Adrenal gland (tissue), 19 donors: ENCODE measurements around the gene LRRN2. TPM values are rescaled to one million over a fixed set of nuclear protein-coding genes. Genes with fewer than 3 reads are reported as not detected.

ENCODE experiments used
- DNase-seq, 7 donors: peaks; one replicate each; pipeline ENCODE4 v3.0.0-alpha.2; 2019 to 2020
- H3K27ac ChIP-seq, 5 donors: fragments of 200-600 bp; sonication (generic) in 4 of 5; 1 replicate in 3 of 5; 2 replicates in 2 of 5; pipeline versions ENCODE4 v1.5.1 to v1.8.0; 2016 to 2020; ENCODE audit warnings: mild to moderate bottlenecking in 1 of 5
- H3K27me3 ChIP-seq: fragments of 200-600 bp; 2 replicates; pipeline ENCODE4 v1.8.0; 2021
- H3K36me3 ChIP-seq, 2 donors: fragments of 200-600 bp; replicated peaks in 1 of 2; 1 replicate in 1 of 2; 2 replicates in 1 of 2; pipeline versions ENCODE4 v1.5.1 to v1.8.0; 2018 to 2022
- H3K4me1 ChIP-seq, 2 donors: fragments of 200-600 bp; replicated peaks in 1 of 2; 1 replicate in 1 of 2; 2 replicates in 1 of 2; pipeline versions ENCODE4 v1.5.1 to v1.8.0; 2018 to 2021
- H3K4me3 ChIP-seq, 4 donors: fragments of 200-600 bp; sonication (generic) in 3 of 4; one replicate each; pipeline ENCODE4 v1.5.1; 2016 to 2018
- H3K9me3 ChIP-seq, 3 donors: fragments of 200-600 bp; sonication (generic) in 1 of 3; replicated peaks in 1 of 3; 1 replicate in 2 of 3; 2 replicates in 1 of 3; pipeline versions ENCODE4 v1.5.1 to v1.8.0; 2016 to 2021
- CTCF ChIP-seq, 6 experiments: fragments of 450-650 bp in 4 of 6; fragments of 200-600 bp in 2 of 6; sonication (generic) in 1 of 6; IDR thresholded peaks; 1 replicate in 5 of 6; 2 replicates in 1 of 6; pipeline versions ENCODE4 v1.5.1 to v1.8.0; 2016 to 2021; ENCODE audit warnings: antibody characterized with exemption in 6 of 6, mild to moderate bottlenecking in 2 of 6, moderate library complexity in 1 of 6
- POLR2A ChIP-seq, 2 donors: fragments of 450-650 bp; IDR thresholded peaks; one replicate each; pipeline ENCODE4 v1.6.1; 2017; ENCODE audit warnings: antibody characterized with exemption in 2 of 2, mild to moderate bottlenecking in 2 of 2, moderate library complexity in 1 of 2
- WGBS, 4 donors: extraction: QIAGEN DNeasy Blood & Tissue Kit in 2 of 4; methylation state at CpG; one replicate each; pipeline versions ENCODE4 v1.1.5 to v1.1.7; 2013 to 2017; 5-methylcytosine and 5-hydroxymethylcytosine counted together
- intact Hi-C, 2 donors: fragments of 100-400 bp; cut with DNase I; formaldehyde crosslinking; loops; one replicate each; pipeline versions ENCODE4 v1.14.1 to v1.15.0; 2022 to 2023
- long read RNA-seq, 10 donors: library from polyadenylated mRNA in 3 of 10; unstranded in 2 of 10; stranded (forward) in 1 of 10; transcript quantifications; one replicate each; pipeline ENCODE4 v2.0.0 and lab custom pipeline, GENCODE V29; 2021 to 2026
- polyA plus RNA-seq, 3 donors: library from polyadenylated mRNA; stranded (reverse); fragments of 200-250 nt in 2 of 3; fragments of 350-450 nt in 1 of 3; fragmentation: Illumina TruSeq in 1 of 3; extraction: RNeasy Lipid Tissue Mini Kit (QIAGEN cat#74804) in 1 of 3; gene quantifications; one replicate each; pipeline ENCODE4 v1.2.3, GENCODE V29; 2013 to 2014
- total RNA-seq, 9 donors: library from RNA; depleted of rRNA in 4 of 9; stranded (reverse); fragments of >200 nt in 4 of 9; fragments of 120-200 nt in 1 of 9; fragmentation: NEBNext Ultra II Directional in 1 of 9; extraction: Animal tissue kit (Norgen Biotek cat#: 25700) in 1 of 9; gene quantifications; one replicate each; pipeline versions ENCODE4 v1.1.0 to v1.2.4, GENCODE V29; 2013 to 2023
- donor health status: healthy with polysubstance abuse.
- donor health status: Bipolar disorder and iron deficiency.
- donor health status: DM: yes; HTN: yes; CAD: no.
- donor health status: DM: no; HTN: no; CAD: no.
- donor health status: DM: no; HTN: no; CAD: no.
- donor health status: DM: yes; HTN: yes; CAD: no.

The LRRN2 gene
- total RNA-seq (1 to 10 TPM; 1.1 to 8.7 (median 2.9) TPM), polyA plus RNA-seq (1 to 10 TPM; 2.4 to 3.5 (median 3.5) TPM)
- long read RNA-seq, donor 1 = 0 reads
- long read RNA-seq, donor 2, full-length matches to known transcripts = 1 of 1 reads
- long read RNA-seq, donor 2, partial matches to known transcripts = 0 of 1 reads
- long read RNA-seq, donor 2, other reads (novel, unspliced or antisense) = 0 of 1 reads
- long read RNA-seq, donor 3, full-length matches to known transcripts = 1 of 1 reads
- long read RNA-seq, donor 3, partial matches to known transcripts = 0 of 1 reads
- long read RNA-seq, donor 3, other reads (novel, unspliced or antisense) = 0 of 1 reads
- long read RNA-seq, donor 4 = 0 reads
- long read RNA-seq, donor 5, transcript LRRN2-203 (2 exons, 3,463 nt) = major isoform, 11 of 13 reads
- long read RNA-seq, donor 5, partial matches to known transcripts = 0 of 13 reads
- long read RNA-seq, donor 5, other reads (novel, unspliced or antisense) = 0 of 13 reads
- long read RNA-seq, donor 6, full-length matches to known transcripts = 1 of 2 reads
- long read RNA-seq, donor 6, partial matches to known transcripts = 0 of 2 reads
- long read RNA-seq, donor 6, other reads (novel, unspliced or antisense) = 1 of 2 reads
- long read RNA-seq, donor 7 = 0 reads
- long read RNA-seq, donor 8 = 0 reads
- long read RNA-seq, donor 9 = 0 reads
- long read RNA-seq, donor 10, full-length matches to known transcripts = 4 of 4 reads
- long read RNA-seq, donor 10, partial matches to known transcripts = 0 of 4 reads
- long read RNA-seq, donor 10, other reads (novel, unspliced or antisense) = 0 of 4 reads

- WGBS, 4 donors = 2 to 20% (median 5%) methylated on average over 5 to 84 of the region's 84 CpGs
- peak in 1 of 7 donors; percentile 22 for DNase-seq
- peak within 1 kb of the TSS in 2 of 5 donors; percentile 55 to 64 for H3K27ac ChIP-seq
- intact Hi-C loops = no loop called here
- H3K4me1 ChIP-seq = peaks cover 0 to 6% of the 10 kb centered on the region in 2 donors
- peak within 1 kb of the TSS in 1 of 4 donors; percentile 55 for H3K4me3 ChIP-seq
- no peak for TF ChIP-seq CTCF (IDR thresholded peaks at IDR 0.05)
- H3K36me3 ChIP-seq = no peaks in the 10 kb centered on the region
- H3K27me3 ChIP-seq = peaks cover 12% of the 10 kb centered on the region
- H3K9me3 ChIP-seq = no peaks in the 10 kb centered on the region
These were observed at the start of gene LRRN2 for GRCh38 chr1:204685236-204686006. TSS of gene LRRN2 (minus strand) at chr1:204685738. CDS start at chr1:204619992, 65,746 bp downstream.

DNA sequence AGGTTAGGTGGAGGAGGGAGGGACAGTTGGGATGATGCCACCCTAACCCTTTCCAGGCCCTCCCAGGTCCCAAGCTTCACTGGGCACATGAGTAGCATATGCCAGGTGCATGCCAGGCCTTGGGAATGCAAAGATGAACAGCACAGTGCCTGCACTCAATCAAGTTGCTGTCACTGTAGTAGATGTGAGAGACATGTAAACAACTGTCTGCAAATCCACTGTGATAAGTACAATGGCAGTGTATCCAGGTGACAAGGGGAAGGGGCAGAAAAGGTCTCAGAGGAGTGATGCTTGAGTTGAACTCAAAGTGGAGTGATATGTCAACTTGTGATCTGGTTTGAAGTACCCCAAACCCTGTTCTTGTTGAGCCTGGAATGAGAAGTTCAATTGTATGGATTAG lies 49.5 kb upstream of the LRRN2 start:
- Histone ChIP-seq H3K9me3 (peaks cover 0 to 2% (median 0%) of the 10 kb centered on the region in 3 donors), H3K4me3 (no peak overlapping the region), H3K27me3 (no peaks in the 10 kb centered on the region), H3K27ac (no peak overlapping the region), H3K4me1 (no peaks in the 10 kb centered on the region), H3K36me3 (no peaks in the 10 kb centered on the region)
- intact Hi-C loops = no loop called here
- TF ChIP-seq POLR2A (IDR thresholded peaks at IDR 0.05) (no peak), CTCF (IDR thresholded peaks at IDR 0.05) (no peak)
- no peak for DNase-seq

GRCh38 chr1:204733869-204734596 lies 48.5 kb upstream of the LRRN2 start:
- DNase-seq = no peak
- Histone ChIP-seq H3K27me3 (no peaks in the 10 kb centered on the region), H3K9me3 (no peaks in the 10 kb centered on the region), H3K27ac (no peak overlapping the region), H3K4me3 (no peak overlapping the region), H3K36me3 (no peaks in the 10 kb centered on the region), H3K4me1 (no peaks in the 10 kb centered on the region)
- no peak for TF ChIP-seq POLR2A (IDR thresholded peaks at IDR 0.05)
- TF ChIP-seq CTCF (IDR thresholded peaks at IDR 0.05) = no peak
- WGBS, 4 donors = 73 to 81% (median 75%) methylated on average over 12 of the region's 12 CpGs
- intact Hi-C loops = no loop called here
